Globus pallidus (tissue), 1 donor: Measurements from ENCODE around the gene WDR76.
"Not testable (repeated sequence)": the region's sequence is repeated elsewhere in the genome, so short reads cannot be mapped to it uniquely, and the experiment has no call there.

Experiments
- DNase-seq: peaks from one replicate; pipeline ENCODE4 v3.0.0-alpha.2; 2015; ENCODE audit warnings: low spot score

WDR76 gene

GRCh38 chr15:43821505-43821904 is 5.3 kb upstream of the WDR76 start:
- DNase-seq = no peak

GRCh38 chr15:43824302-43825246 is 2.2 kb upstream of the WDR76 start, which contains the start of gene MFAP1:
TSS of gene MFAP1 (minus strand) at chr15:43824690. CDS start at chr15:43824569, 121 bp downstream.
- peak; percentile 96 for DNase-seq

DNA sequence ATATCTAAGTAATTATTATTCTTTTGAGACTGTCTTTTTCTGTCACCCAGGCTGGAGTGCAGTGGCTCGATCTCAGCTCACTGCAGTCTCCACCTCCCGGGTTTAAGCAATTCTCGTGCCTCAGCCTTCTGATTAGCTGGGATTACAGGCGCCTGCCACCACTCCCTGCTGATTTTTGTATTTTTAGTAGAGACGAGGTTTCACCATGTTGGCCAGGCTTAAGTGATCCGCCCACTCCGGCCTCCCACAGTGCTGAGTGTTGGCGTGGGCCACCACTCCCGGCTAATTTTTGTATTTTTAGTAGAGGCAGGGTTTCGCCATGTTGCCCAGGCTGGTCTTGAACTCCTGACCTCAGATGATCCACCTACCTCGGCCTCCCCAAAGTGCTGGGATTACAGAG is 1.5 kb upstream of the WDR76 start:
- DNase-seq = not testable (repeated sequence)

DNA sequence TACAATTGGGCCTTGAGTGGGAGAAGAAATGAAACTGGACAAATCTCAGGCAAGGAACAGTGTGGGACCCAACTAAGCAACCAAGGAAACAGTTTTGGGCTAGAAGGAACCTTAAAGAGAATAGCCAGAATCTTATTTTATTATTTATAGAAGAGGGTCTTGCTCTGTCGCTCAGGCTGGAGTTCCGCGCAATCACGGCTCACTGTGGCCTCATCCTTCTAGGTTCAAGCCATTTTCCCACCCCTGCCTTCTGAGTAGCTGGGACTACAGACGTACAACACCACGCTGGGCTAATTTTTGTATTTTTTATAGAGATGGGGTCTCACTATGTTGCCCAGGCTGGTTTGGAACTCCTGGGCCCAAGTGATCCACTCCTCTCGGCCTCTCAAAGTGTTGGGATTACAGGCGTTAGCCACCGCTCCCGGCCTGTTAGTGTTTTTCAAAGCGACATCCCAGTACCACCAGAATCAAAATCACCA is 734 bp upstream of the WDR76 start:
- no peak for DNase-seq

DNA sequence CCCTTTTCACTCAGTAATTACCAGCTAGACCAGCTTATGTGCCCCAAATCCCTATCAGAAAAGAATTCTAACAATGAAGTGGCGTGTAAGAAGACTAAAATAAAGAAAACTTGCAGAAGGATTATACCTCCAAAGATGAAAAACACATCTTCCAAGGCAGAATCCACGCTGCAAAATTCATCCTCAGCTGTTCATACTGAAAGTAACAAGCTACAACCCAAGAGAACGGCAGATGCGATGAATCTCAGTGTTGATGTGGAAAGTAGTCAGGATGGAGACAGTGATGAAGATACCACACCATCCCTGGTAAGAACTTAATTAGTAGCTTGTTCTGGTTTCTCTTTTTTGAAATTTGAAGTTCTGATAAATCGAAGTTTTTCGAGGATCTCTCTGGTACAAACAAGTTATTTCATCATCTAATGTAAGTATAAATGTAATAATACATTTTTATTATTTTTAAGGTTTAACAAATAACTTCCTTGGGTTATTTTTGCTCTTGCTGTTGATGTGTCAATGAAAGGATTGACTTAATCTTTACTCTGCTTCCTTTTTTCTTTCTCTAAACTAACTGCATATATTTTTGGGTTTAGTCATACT is 1.4 kb downstream of the WDR76 start:
- no peak for DNase-seq

DNA sequence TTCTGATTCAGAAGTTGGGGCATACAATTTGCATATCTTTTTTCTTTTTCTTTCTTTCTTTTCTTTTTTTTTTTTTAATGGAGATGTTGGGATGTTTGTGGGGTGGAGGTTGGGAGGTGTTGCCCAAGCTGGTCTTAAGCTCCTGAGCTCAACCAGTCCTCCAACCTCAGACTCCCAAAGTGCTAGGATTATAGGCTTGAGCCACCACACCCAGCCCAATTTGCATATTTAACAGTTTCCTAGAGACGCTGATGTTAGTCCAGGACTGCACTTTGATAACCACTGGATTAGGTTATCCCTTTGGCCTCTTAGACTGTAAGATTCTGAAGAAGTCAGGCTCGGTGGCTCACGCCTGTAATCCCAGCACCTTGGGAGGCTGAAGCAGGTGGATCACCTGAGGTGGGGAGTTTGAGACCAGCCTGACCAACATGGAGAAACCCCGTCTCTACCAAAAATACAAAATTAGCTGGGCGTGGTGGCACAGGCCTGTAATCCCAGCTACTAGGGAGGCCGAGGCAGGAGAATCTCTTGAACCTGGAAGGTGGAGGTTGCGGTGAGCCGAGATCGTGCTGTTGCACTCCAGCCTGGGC is 3.2 kb downstream of the WDR76 start:
- DNase-seq = not testable (repeated sequence)

DNA sequence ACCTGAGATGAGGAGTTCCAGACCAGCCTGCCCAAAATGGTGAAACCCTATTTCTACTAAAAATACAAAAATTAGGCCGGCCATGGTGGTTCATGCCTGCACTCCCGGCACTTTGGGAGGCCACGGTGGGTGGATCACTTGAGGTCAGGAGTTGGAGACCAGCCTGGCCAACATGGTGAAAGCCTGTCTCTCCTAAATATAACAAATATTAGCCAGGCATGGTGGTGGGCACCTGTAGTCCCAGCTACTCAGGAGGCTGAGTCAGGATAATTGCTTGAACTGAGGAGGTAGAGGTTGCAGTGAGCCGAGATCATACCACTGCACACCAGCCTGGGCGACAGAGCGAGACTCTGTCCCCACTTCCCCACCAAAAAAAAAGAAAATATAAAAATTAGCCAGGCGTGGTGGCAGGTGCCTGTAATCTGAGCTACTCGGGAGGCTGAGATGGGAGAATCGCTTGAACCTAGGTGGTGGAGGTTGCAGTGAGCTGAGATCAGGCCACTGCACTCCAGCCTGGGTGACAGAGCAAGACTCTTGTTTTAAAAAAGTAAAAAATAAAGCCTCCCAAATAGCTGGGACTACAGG is 4.0 kb downstream of the WDR76 start:
- not testable (repeated sequence) for DNase-seq

DNA sequence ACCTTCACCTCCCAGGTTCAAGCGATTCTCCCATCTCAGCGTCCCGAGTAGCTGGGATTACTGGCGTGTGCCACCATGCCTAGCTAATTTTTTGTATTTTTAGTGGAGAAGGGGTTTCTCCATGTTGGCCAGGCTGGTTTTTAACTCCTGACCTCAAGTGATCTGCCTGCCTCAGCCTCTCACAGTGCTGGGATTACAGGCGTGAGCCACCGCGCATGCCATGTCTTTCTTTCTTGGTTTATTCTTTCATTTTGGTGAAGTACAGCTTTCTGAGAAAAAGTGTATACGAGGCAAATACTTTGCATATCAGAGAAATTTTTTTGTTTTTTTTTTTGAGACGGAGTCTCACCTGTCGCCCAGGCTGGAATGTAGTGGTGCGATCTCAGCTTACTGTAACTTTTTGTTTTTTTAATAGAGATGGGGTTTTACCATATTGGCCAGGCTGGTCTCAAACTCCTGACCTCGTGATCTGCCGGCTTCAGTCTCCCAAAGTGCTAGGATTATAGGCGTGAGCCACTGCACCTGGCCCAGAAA is 4.8 kb downstream of the WDR76 start:
- not testable (repeated sequence) for DNase-seq

- not testable (repeated sequence) for DNase-seq
Measured at GRCh38 chr15:43832485-43832884, 5.7 kb downstream of the WDR76 start.

GRCh38 chr15:43845421-43845820 is 18.6 kb downstream of the WDR76 start:
- DNase-seq = no peak

- DNase-seq = no peak
Measured at GRCh38 chr15:43851251-43851650, 24.4 kb downstream of the WDR76 start.

GRCh38 chr15:43852607-43853006 is 25.8 kb downstream of the WDR76 start:
- no peak for DNase-seq

GRCh38 chr15:43854801-43855200 is 28.0 kb downstream of the WDR76 start:
- no peak for DNase-seq

GRCh38 chr15:43859546-43859945 is 32.7 kb downstream of the WDR76 start:
- no peak for DNase-seq

- DNase-seq = not testable (repeated sequence)
Measured at GRCh38 chr15:43866636-43867035, 39.8 kb downstream of the WDR76 start.

GRCh38 chr15:43867096-43867495 is 40.3 kb downstream of the WDR76 start:
- no peak for DNase-seq

- DNase-seq = no peak
Measured at GRCh38 chr15:43868406-43868805, 41.6 kb downstream of the WDR76 start.

DNA sequence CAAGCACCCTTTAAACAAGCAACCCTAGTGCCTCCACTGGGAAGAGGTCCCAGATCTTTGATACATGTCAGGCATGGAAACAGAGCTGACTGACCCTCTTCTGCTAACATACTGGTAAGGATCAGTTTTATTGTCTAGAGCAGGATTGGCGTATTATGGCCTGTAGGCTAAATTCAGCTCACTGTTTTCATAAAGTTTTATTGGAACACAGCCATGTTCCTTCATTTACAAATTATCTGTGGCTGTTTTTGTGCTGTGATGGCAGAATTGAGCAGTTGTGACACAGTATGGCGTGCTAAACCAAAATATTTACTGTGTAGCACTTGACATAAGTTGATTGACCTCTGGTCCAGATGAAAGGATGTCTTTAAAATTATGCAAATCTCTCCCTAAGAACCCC is 45.0 kb downstream of the WDR76 start:
- DNase-seq = no peak

- peak; percentile 86 for DNase-seq
Measured at GRCh38 chr15:43872416-43873020, 45.7 kb downstream of the WDR76 start.

- no peak for DNase-seq
Measured at GRCh38 chr15:43873651-43874050, 46.8 kb downstream of the WDR76 start.

DNA sequence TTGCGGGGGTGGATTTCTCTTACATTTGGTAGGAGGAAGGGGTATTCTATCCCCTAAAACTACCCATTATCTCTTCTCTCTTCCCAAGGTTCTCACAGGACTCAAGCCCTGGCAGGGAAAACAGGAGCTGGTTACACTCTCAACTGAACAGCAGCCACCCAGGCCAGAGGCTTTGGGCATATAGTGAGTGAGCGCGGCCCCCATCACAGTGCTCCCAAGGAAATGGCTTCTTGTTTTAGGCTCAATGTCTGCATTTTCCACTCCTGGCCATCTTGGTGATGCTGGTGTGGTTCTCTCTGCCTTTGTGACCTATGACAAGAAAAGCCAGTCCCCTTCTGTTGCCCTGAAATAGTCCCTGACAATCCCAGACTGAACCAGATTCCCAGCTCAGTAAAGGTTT is 50.1 kb downstream of the WDR76 start:
- DNase-seq = no peak

DNA sequence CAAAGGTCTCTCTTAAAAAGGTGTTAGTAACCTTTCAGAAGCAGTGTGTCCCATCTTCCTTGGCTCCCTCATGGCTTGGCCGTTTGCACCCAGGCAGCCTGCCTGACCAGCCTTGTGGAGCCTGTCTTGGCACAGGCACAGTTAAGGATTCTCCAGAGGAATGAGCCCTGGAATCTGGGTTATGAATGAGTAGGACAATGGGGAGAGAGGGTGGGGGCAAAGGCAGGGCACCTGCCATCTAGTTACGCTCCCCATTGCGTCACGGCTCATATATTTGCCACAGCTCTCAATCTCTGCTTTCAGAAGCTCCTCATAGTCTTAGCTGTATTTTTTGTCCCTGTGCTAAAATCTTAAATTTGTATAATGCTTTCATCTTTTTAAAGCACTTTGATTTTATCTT is 50.6 kb downstream of the WDR76 start:
- no peak for DNase-seq
